ENCODE data around the gene SKI.

DNA sequence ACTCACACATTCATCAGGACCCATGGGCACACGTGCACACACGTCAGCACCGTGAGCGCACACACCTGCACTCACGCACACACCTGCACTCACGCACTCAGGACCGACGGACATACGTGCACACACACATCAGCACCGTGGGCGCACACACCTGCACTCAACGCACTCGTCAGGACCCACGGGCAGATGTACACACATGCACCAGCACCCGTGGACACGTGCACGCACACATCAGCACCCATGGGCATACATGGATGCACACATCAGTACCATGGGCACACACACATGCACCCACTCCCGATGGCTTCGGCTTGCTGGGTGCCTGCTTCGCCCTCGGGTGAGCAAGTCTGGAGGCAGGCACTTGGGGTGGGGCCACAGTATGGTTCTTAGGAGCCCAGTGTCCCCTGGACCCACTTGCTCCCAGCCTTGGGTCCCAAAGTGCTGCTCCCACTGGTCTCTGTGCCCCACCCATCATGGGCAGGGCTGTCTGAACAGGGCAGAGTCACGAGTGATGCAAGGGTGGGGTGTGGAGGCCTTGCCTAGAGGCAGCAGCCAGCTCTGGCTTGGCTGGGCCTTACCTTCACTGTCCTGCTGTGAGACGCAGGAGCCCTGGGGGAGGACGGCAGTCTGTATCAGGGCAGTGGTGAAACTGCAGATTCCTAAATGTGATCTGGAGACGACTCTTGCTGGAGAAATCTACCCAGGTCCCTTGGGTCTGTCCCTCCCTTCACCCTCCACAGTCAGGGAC, 49.8 kb downstream of the SKI start:
- TF ChIP-seq, protein P1, sequence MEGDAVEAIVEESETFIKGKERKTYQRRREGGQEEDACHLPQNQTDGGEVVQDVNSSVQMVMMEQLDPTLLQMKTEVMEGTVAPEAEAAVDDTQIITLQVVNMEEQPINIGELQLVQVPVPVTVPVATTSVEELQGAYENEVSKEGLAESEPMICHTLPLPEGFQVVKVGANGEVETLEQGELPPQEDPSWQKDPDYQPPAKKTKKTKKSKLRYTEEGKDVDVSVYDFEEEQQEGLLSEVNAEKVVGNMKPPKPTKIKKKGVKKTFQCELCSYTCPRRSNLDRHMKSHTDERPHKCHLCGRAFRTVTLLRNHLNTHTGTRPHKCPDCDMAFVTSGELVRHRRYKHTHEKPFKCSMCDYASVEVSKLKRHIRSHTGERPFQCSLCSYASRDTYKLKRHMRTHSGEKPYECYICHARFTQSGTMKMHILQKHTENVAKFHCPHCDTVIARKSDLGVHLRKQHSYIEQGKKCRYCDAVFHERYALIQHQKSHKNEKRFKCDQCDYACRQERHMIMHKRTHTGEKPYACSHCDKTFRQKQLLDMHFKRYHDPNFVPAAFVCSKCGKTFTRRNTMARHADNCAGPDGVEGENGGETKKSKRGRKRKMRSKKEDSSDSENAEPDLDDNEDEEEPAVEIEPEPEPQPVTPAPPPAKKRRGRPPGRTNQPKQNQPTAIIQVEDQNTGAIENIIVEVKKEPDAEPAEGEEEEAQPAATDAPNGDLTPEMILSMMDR (IDR thresholded peaks at IDR 0.05) = no peak
- TF ChIP-seq EZH2 (IDR thresholded peaks at IDR 0.05; ENCODE audit: borderline replicate concordance, insufficient read depth, low read depth, low read length, poor library complexity, severe bottlenecking) = no peak

Data from B cell (primary cell).